Ishikawa (cell line): ENCODE measurements around the gene TPRA1.

Experiments used
- CEBPB ChIP-seq: IDR thresholded peaks from 2 replicates; pipeline ENCODE4 v1.6.1; 2012
- EP300 ChIP-seq: IDR thresholded peaks from 2 replicates; pipeline ENCODE4 v1.6.1; 2012; ENCODE audit warnings: borderline replicate concordance
- FOXM1 ChIP-seq: IDR thresholded peaks from 2 replicates; pipeline ENCODE4 v1.6.1; 2012; ENCODE audit warnings: low read depth, borderline replicate concordance
- MAX ChIP-seq: IDR thresholded peaks from 2 replicates; pipeline ENCODE4 v1.6.1; 2012
- RAD21 ChIP-seq: IDR thresholded peaks from 2 replicates; pipeline ENCODE4 v1.6.1; 2012; ENCODE audit warnings: low read depth
- REST ChIP-seq: IDR thresholded peaks from 2 replicates; pipeline ENCODE4 v1.6.1; 2012; ENCODE audit warnings: low read depth, mild to moderate bottlenecking
- TAF1 ChIP-seq: IDR thresholded peaks from 2 replicates; pipeline ENCODE4 v1.6.1; 2012; ENCODE audit warnings: low read depth, mild to moderate bottlenecking
- TEAD4 ChIP-seq: IDR thresholded peaks from 2 replicates; pipeline ENCODE4 v1.6.1; 2012
- USF1 ChIP-seq: IDR thresholded peaks from 2 replicates; pipeline ENCODE4 v1.6.1; 2012
- YY1 ChIP-seq: IDR thresholded peaks from 2 replicates; pipeline ENCODE4 v1.6.1; 2012; ENCODE audit warnings: low read depth
- ZBTB7A ChIP-seq: IDR thresholded peaks from 2 replicates; pipeline ENCODE4 v1.6.1; 2012; ENCODE audit warnings: low read depth

GRCh38 chr3:127535901-127536829, 54.4 kb downstream of the TPRA1 start:
- TF ChIP-seq RAD21 (no peak), EP300 (no peak), YY1 (no peak), ZBTB7A (no peak), MAX (no peak), REST (no peak), CEBPB (no peak), TEAD4 (no peak), USF1 (no peak), FOXM1 (no peak), TAF1 (no peak)
